Mucosa of rectum (tissue), 2 donors: ENCODE data around the gene PEAK1.

Experiments used
- H3K27ac ChIP-seq, 2 donors: one replicate each; pipeline ENCODE4 v1.7.0; 2013; ENCODE audit warnings: inconsistent platforms in 2 of 2, low read depth in 2 of 2, low read length in 2 of 2
- H3K27me3 ChIP-seq, 2 donors: one replicate each; pipeline ENCODE4 v1.7.0; 2013; ENCODE audit warnings: low read length in 2 of 2; ENCODE audit not compliant: control insufficient read depth in 2 of 2, insufficient read depth in 2 of 2
- H3K36me3 ChIP-seq, 2 donors: one replicate each; pipeline ENCODE4 v1.7.0; 2013; ENCODE audit warnings: low read length in 2 of 2; ENCODE audit not compliant: control insufficient read depth in 2 of 2, insufficient read depth in 2 of 2
- H3K4me1 ChIP-seq, 2 donors: one replicate each; pipeline ENCODE4 v1.7.0; 2013; ENCODE audit warnings: low read length in 2 of 2, mild to moderate bottlenecking in 1 of 2; ENCODE audit not compliant: control insufficient read depth in 2 of 2, insufficient read depth in 2 of 2
- H3K4me3 ChIP-seq, 2 donors: one replicate each; pipeline ENCODE4 v1.7.0; 2013; ENCODE audit warnings: low read length in 2 of 2
- H3K9ac ChIP-seq, 2 donors: one replicate each; pipeline ENCODE4 v1.7.0; 2013; ENCODE audit warnings: low read length in 2 of 2, low read depth in 1 of 2, mild to moderate bottlenecking in 1 of 2
- H3K9me3 ChIP-seq, 2 donors: one replicate each; pipeline ENCODE4 v1.7.0; 2013; ENCODE audit warnings: low read length in 2 of 2; ENCODE audit not compliant: control insufficient read depth in 2 of 2
- donor health status: healthy.
- donor health status: Normal muscosa, but diverticular disease.

The PEAK1 gene

GRCh38 chr15:77348511-77348910, 71.4 kb downstream of the PEAK1 start:
- no peak overlapping the region for H3K4me3 ChIP-seq
- H3K27me3 ChIP-seq, result no peaks in the 10 kb centered on the region
- no peaks in the 10 kb centered on the region for H3K9me3 ChIP-seq
- H3K4me1 ChIP-seq, result no peaks in the 10 kb centered on the region
- H3K36me3 ChIP-seq, result no peaks in the 10 kb centered on the region
- no peak overlapping the region for H3K27ac ChIP-seq
- no peak overlapping the region for H3K9ac ChIP-seq

GRCh38 chr15:77347197-77347596, 72.7 kb downstream of the PEAK1 start:
- no peaks in the 10 kb centered on the region for H3K36me3 ChIP-seq
- H3K4me1 ChIP-seq, result no peaks in the 10 kb centered on the region
- no peak overlapping the region for H3K27ac ChIP-seq
- H3K27me3 ChIP-seq, result no peaks in the 10 kb centered on the region
- no peak overlapping the region for H3K4me3 ChIP-seq
- no peak overlapping the region for H3K9ac ChIP-seq
- no peaks in the 10 kb centered on the region for H3K9me3 ChIP-seq

GRCh38 chr15:77346245-77347036, 73.5 kb downstream of the PEAK1 start:
- no peak overlapping the region for H3K4me3 ChIP-seq
- no peaks in the 10 kb centered on the region for H3K27me3 ChIP-seq
- H3K9me3 ChIP-seq, result peaks cover 0 to 2% of the 10 kb centered on the region in 2 donors
- no peaks in the 10 kb centered on the region for H3K4me1 ChIP-seq
- H3K36me3 ChIP-seq, result no peaks in the 10 kb centered on the region
- H3K9ac ChIP-seq, result no peak overlapping the region
- H3K27ac ChIP-seq, result no peak overlapping the region

- Histone ChIP-seq H3K27me3 (no peaks in the 10 kb centered on the region), H3K4me1 (no peaks in the 10 kb centered on the region), H3K9ac (no peak overlapping the region), H3K9me3 (peaks cover 0 to 2% of the 10 kb centered on the region in 2 donors), H3K36me3 (no peaks in the 10 kb centered on the region), H3K4me3 (no peak overlapping the region), H3K27ac (no peak overlapping the region)
Measured at GRCh38 chr15:77342807-77343206, 77.1 kb downstream of the PEAK1 start.

GRCh38 chr15:77340245-77340644, 79.7 kb downstream of the PEAK1 start:
- H3K4me3 ChIP-seq, result no peak overlapping the region
- H3K27ac ChIP-seq, result no peak overlapping the region
- H3K9me3 ChIP-seq, result peaks cover 0 to 2% of the 10 kb centered on the region in 2 donors
- no peak overlapping the region for H3K9ac ChIP-seq
- no peaks in the 10 kb centered on the region for H3K27me3 ChIP-seq
- no peaks in the 10 kb centered on the region for H3K4me1 ChIP-seq
- H3K36me3 ChIP-seq, result no peaks in the 10 kb centered on the region

GRCh38 chr15:77336006-77336405, 83.9 kb downstream of the PEAK1 start:
- Histone ChIP-seq H3K36me3 (no peaks in the 10 kb centered on the region), H3K9ac (no peak overlapping the region), H3K27me3 (no peaks in the 10 kb centered on the region), H3K4me1 (no peaks in the 10 kb centered on the region), H3K9me3 (no peaks in the 10 kb centered on the region), H3K4me3 (no peak overlapping the region), H3K27ac (no peak overlapping the region)

GRCh38 chr15:77335298-77335697, 84.6 kb downstream of the PEAK1 start:
- Histone ChIP-seq H3K9ac (no peak overlapping the region), H3K4me3 (no peak overlapping the region), H3K27me3 (no peaks in the 10 kb centered on the region), H3K4me1 (no peaks in the 10 kb centered on the region), H3K9me3 (no peaks in the 10 kb centered on the region), H3K27ac (no peak overlapping the region), H3K36me3 (no peaks in the 10 kb centered on the region)

- Histone ChIP-seq H3K9ac (no peak overlapping the region), H3K36me3 (no peaks in the 10 kb centered on the region), H3K27ac (no peak overlapping the region), H3K27me3 (no peaks in the 10 kb centered on the region), H3K4me1 (no peaks in the 10 kb centered on the region), H3K9me3 (no peaks in the 10 kb centered on the region), H3K4me3 (no peak overlapping the region)
Measured at GRCh38 chr15:77333166-77333565, 86.7 kb downstream of the PEAK1 start.

GRCh38 chr15:77329202-77329601, 90.7 kb downstream of the PEAK1 start:
- no peaks in the 10 kb centered on the region for H3K27me3 ChIP-seq
- no peak overlapping the region for H3K9ac ChIP-seq
- H3K27ac ChIP-seq, result no peak overlapping the region
- H3K9me3 ChIP-seq, result no peaks in the 10 kb centered on the region
- no peaks in the 10 kb centered on the region for H3K4me1 ChIP-seq
- H3K4me3 ChIP-seq, result no peak overlapping the region
- no peaks in the 10 kb centered on the region for H3K36me3 ChIP-seq

- Histone ChIP-seq H3K36me3 (no peaks in the 10 kb centered on the region), H3K27ac (no peak overlapping the region), H3K4me3 (no peak overlapping the region), H3K27me3 (no peaks in the 10 kb centered on the region), H3K9ac (no peak overlapping the region), H3K4me1 (no peaks in the 10 kb centered on the region), H3K9me3 (no peaks in the 10 kb centered on the region)
Measured at GRCh38 chr15:77327844-77328529, 91.9 kb downstream of the PEAK1 start.
